Measurements from ENCODE around the gene OPCML.

- TF ChIP-seq CTCF (IDR thresholded peaks at IDR 0.05; ENCODE audit: low read depth, low read length, poor library complexity, severe bottlenecking) (no peak), EZH2phosphoT487 (IDR thresholded peaks at IDR 0.05; ENCODE audit: borderline replicate concordance, low read length) (no peak)
Measured at GRCh38 chr11:133046252-133046651, 486.0 kb downstream of the OPCML start.

Data from DOHH2 (cell line).